Muscle of back (tissue), 11 donors: Measurements from ENCODE around the gene MALSU1. TPM values are rescaled to one million over a fixed set of nuclear protein-coding genes. Genes with fewer than 3 reads are reported as not detected.
"Not testable (repeated sequence)": the region's sequence is repeated elsewhere in the genome, so short reads cannot be mapped to it uniquely, and the experiment has no call there.

Experiments
- DNase-seq, 3 donors: peaks; one replicate each; pipeline versions ENCODE4 v3.0.0 to v3.0.0-alpha.2; 2013
- polyA plus RNA-seq, 10 donors: library from polyadenylated mRNA; unstranded; fragments of 120-200 nt; gene quantifications; one replicate each; pipeline ENCODE4 v1.2.1, GENCODE V29; 2013; ENCODE audit not compliant: insufficient read length in 10 of 10

MALSU1 gene
- polyA plus RNA-seq, 10 donors: 65.3 to 88.7 (median 72.4) TPM

DNA sequence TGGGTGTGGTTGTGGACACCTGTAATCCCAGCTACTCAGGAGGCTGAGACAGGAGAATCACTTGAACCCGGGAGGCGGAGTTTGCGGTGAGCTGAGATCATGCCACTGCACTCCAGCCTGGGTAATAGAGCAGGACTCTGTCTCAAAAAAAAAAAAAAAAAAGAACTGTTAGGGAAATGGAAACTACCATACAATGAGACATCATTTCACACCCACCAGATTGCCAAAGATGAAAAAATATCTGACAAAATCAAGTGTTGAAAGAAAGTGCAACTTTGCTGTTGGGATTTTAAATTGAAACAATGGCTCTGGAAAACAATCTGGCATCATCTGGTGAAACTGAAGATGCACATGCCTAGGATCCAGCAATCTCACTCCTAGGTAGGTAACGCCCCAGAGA, 16.1 kb upstream of the MALSU1 start:
- DNase-seq: no peak

GRCh38 chr7:23284871-23285270, 14.3 kb upstream of the MALSU1 start:
- DNase-seq: peak; percentile 27 to 54 (median 27)

DNA sequence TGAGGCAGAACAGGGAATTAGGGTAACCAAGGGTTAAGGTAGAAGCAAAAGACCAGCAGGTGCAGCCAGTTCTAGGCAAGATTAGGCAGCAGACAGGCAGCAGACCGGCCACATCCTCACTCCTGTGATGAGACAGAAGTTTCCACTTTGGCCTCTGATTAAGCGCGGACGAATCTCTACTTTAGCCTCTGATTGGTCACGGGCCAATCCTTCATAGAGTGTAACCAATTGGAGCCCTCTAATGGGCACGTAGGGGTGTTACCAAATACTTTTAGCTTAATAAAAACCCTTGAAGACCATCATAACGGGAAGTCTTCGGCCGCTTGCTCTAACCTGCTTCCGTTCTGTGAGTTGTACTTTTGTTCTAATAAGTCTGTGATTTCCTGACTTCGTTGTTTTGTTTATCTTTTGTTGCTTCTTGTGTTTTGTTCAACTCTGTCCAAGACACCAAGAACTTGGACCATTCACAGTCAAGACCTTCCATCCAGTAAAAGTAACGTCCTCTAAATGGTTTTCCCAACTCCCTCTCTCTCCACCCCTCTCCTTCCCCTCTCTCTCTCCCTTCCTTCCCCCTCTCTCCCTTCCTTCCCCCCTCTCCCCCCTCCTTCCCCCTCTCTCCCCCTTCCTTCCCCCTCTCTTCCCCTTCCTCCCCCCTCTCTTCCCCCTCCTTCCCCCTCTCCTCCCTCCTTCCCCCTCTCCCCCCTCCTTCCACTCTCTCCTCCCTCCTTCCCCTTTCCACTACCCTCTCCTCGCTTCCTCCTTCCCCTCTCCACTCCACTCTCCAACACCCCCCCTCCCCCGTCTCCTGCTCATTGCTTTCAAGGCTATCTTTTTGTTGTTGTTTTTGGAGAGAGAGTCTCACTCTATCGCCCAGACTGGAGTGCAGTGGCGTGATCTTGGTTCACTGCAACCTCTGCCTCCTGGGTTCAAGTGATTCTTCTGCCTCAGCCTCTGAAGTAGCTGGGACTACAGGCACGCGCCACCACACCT, 13.2 kb upstream of the MALSU1 start:
- peak in 2 of 3 donors; percentile 30 to 53 for DNase-seq

- DNase-seq: no peak
These were observed 11.5 kb upstream of the MALSU1 start for GRCh38 chr7:23287612-23288011.

- no peak for DNase-seq
These were observed 8.1 kb upstream of the MALSU1 start for GRCh38 chr7:23290993-23291392.

DNA sequence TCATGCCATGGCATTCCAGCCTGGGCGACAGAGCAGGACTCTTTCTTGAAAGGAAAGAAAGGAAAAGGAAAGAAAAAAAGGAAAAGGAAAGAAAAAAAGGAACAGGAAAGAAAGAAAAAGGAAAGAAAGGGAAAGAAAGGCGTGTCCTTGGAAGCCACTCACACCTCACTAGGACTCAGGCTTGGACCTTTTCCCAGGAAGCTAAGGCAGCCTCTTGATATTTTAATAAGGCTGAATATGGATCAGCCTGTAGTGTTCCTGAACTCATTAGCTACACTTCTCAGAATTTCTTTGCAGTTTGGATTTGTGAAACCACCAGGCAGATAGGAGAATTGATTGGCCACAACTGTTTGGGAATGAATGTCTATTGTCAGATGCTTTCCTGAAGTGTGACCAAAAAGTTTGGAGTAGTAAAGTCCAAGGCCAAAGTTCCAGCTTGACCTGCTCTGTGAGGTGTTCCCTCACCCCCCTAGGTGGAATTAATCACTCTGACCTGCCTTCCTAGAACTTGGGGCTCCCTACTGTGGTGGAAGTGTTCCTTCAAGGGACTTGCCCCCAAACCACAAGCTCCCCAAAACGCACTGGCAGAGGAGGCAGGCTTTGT, 7.1 kb upstream of the MALSU1 start:
- no peak for DNase-seq

DNA sequence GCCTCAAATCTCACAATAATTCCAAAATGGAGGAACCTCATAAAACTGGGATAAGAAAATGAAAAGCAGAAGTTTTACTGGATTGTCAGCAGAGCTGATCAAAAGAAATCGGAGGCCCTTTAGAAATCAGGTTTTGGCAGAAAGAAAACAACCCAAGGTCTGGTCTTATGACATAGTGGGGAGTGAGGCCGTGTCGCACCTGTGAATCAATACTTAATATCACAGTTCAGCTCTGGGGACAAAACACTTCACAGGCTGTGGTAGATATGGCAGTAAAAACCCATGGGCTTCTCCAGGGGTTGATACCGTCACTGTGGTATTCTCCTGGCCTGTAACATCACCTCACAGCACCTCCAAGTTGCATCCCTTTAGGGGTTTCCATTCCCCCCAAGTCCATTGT, 6.5 kb upstream of the MALSU1 start:
- no peak for DNase-seq

DNA sequence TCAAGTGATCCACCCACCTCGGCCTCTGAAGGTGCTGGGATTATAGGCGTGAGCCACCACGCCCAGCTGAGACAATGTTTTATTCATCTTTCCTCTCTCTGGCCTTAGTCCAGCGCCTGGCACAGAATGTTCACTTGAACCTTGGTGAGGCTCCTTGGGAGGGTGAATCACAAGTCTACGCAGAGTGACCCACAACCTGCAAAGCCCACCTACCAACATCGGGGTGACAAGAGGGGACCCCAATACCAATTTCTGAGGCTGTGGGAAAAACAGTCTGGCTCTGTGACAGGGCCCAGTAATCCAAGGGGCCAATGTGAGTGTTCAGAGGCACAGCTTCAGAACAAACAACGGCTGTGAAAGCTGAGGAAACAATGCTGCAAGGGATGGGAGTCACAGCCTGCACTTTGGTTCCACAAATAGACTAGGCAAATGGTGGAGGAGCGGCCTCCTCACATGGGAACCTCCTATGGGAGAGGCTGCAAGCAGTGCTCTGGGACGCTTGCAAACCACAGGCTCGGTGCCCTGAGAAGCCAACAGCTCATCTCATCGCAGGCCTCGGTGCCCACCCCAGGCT, 5.6 kb upstream of the MALSU1 start:
- no peak for DNase-seq

DNA sequence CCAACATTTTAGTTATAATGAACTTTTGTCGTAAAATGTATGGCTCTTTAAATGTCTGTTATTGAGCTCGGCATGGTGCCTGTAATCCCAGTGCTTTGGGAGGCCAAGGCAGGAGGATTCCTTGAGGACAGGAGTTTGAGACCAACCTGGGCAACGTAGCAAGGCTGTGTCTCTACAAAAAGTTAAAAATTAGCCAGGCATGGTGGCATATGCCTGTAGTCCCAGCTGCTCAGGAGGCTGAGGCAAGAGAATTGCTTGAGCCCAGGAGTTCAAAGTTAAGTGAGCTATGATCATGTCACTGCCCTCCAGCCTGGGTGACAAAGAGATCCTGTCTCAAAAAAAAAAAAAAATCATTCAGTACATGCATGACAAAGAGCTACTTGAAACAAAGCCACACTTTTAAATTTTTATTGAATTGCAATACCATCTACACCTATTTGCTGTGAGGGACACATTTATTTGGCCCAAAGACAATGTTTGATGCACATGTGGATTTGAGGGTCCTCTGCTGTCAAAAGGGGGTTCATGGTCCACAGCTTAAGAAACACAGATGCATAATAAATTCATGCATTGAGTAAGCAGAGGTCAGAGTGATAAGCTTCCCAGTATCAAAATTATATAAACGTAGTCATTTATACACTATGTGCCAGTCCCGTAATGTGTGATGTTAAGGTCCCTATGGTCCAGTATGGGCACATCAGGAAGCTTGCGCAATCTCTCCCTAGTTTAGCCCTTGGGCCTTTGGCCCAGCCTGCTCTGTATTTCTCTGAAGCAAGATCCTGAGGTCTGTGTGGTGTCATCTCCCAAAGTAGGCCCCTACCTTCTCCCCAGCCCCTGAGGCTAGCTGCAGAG, 4.4 kb upstream of the MALSU1 start:
- no peak for DNase-seq

GRCh38 chr7:23295401-23295697, 3.8 kb upstream of the MALSU1 start:
- no peak for DNase-seq

DNA sequence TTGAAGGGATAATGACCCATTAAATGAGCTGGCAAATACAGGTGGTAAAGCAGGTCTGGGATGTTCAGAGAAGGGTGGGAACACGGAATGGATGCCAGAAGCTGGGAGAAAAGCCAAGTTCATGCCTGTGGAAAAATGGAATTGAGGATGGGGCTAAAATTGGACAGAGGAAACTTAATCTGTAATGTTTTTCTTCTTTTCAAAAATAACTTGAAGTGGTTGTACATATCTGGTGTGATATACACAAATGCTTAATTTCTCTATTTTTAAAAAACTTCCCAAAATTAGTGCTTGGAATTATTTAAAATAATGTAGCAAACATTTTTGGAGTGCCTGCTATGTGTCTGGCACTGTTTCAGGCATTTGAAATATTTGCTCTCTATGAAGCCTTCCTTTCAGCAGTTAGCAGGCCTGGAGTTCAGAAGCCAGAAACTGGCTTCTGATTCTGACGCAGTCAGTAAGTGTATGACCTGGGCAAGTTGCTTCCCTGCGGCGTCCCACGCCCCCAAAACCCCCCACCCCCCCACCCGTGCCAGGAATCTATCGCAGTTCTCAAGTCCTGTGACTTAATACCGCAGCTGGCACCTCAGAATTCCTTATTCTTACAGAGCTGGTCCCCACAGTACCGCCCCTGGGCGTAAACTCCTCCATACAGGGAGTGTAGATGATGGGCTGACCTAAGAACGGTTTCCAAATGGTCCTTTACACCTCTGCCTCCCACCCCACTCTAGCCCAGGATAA, 828 bp upstream of the MALSU1 start:
- peak; percentile 33 to 58 (median 49) for DNase-seq

DNA sequence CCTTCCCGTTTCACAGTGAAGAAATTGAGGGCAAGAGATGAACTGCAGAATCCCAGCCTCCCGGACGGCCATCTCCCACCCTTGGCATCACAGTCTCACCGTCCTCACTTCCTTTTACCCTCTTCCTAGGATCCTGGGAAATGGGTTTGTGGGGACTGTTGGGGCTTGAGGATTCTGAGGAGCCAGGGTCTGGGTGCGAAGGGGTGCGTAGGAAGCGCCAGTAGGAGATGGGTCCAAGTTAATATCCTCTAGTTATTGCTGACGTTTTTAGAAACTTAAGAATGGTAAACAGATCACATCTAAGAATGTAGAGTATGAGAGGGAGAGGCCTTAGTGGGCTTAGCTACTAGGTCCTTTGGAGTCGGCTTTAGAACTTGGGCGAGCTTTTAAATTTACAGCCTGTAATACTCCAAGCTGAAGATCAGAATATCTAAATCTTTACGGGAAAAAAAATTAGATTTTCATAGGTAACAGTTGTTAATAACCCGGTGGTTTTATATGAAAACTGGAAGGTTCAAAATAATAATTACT, 696 bp downstream of the MALSU1 start:
- no peak for DNase-seq

DNA sequence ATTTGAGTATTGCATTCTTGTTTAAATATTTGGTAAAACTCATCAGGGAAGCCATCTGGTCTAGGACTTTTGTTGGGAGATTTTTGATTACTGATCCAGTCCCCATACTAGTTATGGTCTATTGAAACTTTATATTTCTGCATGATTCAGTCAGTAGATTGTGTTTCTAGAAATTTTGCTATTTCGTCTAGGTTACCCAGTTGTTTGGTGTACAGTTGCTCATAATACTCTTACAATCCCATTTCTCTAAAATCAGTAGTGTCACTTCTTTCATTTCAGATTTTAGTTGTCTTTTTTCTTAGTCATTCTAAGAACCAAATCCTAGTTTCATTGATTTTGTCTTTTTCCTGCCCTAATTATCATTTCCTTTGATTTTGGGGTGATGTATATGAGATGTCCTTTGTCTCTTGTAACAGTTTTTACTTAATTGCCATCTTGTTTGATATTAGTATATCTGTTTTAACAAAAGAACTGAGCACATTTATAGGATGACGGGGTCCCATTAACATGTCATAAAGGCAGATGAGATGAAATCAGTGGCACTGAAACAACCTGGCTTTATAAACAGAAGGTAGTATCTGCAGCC, 7.9 kb downstream of the MALSU1 start:
- DNase-seq: no peak

DNA sequence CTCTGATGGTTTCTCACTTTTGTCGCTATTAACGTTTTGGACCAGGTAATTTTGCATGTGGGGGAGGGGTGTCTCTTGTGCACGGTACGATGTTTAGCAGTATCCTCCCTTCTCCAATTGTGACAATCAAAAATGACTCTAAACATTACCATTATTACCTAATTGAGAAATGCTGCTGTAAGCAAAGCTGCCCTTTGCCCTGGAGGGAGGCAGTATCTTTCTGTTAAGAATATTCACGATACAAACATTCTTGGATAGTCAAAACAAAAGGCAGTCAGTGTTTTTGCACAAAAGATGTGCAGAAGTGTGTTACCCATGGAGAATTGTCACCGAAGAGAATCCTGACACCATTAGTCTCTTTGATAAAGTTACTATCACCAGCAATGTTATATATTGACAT, 9.6 kb downstream of the MALSU1 start:
- no peak for DNase-seq

DNA sequence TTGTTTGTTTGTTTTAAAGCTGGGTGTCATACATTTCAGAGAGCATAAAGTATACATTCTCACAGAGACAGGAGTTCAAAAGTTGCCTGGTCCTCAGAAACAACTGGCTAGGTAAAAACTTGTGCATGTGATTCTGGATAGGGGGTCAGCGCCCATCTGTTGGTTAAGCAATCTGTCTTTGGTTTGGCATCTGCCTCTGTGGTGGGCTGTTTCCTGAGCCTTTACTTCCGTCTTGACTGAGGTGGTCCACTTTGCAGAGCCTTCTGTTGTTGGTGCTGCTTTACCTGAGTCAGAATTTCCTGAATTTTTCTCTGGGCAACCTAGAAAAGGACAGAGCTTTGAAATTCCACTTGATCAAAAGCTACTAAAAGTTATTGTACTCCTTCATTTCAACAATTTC, 13.0 kb downstream of the MALSU1 start:
- not testable (repeated sequence) for DNase-seq

- DNase-seq: no peak
These were observed 16.2 kb downstream of the MALSU1 start for GRCh38 chr7:23315366-23315765.

GRCh38 chr7:23331132-23331531, 32.0 kb downstream of the MALSU1 start:
- no peak for DNase-seq

DNA sequence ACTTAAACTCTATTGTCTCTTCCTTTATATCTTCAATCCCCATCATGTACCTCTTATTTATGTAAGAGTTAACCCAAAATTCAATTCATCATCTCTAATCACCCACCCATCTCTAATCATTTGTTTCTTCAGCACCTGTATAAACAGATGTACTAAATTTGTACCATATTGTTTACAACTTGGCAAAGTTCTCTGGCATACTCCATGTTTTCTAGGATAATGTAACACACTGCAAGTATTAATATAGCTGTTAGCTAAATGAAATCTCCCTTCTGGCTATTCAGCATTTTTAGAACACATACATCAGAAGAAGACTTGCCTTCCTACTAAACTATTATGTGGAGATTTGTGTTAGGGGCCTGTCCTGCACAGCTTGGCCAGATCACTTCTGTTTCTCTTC, 33.1 kb downstream of the MALSU1 start:
- peak in 1 of 3 donors; percentile 32 for DNase-seq

DNA sequence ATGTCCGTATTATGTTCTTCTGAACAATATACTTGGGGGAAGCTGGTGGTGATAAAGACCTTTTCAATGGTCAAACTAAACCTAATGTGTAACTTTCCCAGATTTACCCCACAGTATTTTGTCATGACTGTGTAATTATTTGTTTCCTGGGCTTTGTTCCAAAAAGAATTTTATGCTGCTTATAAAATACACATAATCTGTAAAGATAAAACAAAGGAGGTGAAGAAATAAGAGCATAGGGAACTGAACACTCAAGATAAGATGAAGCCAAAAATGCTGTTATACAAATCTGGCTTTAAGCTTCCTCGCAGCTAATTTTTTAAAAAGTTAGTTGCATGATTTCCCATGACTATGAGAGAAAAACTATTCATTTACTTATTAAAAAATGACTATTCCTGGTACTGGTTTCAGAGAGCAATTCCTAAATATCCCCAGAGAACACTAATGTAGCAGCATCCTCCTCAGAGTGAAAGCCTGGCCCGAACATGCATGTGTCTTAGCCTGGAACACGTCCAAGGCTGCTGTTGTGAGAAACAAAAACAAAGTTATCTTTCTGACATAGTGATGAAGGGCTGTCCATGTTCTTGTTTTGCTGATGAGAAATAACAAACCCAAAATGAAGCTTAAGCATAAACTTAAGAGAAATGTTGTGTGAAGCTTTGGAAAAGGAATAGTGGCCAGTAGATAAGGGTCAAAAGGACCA, 33.9 kb downstream of the MALSU1 start:
- peak; percentile 49 to 90 (median 78) for DNase-seq

- DNase-seq: peak; percentile 77 to 92 (median 89)
These were observed 34.6 kb downstream of the MALSU1 start for GRCh38 chr7:23333671-23334246.
